G401 (cell line): ENCODE data around the gene MYH9. TPM values are rescaled to one million over a fixed set of nuclear protein-coding genes. Genes with fewer than 3 reads are reported as not detected.

Source experiments
- DNase-seq: peaks from one replicate; pipeline ENCODE4 v3.0.0-alpha.2; 2015; ENCODE audit warnings: low spot score
- in situ Hi-C: cut with HindIII; loops from 2 replicates; pipeline ENCODE4 v1.10.0; 2016; ENCODE audit warnings: low sequenced_read_pairs, mixed read lengths
- total RNA-seq: library from RNA; depleted of rRNA; stranded (reverse); fragments of >200 nt; shearing (Covaris generic); gene quantifications from 2 replicates; pipeline ENCODE4 v1.2.3, GENCODE V29; 2014

The MYH9 gene
- total RNA-seq, 1 experiment from 2014 or later = 185 TPM

- in situ Hi-C loops = no loop called here
- no peak for DNase-seq
These were observed 62.4 kb downstream of the MYH9 start for GRCh38 chr22:36325154-36326031.

- peak; percentile 58 for DNase-seq
- in situ Hi-C loops = no loop called here
These were observed 63.4 kb downstream of the MYH9 start for GRCh38 chr22:36324414-36324813.

- DNase-seq = no peak
- in situ Hi-C loops = no loop called here
These were observed 63.9 kb downstream of the MYH9 start for GRCh38 chr22:36323855-36324331.

GRCh38 chr22:36323182-36323854, 64.4 kb downstream of the MYH9 start:
- in situ Hi-C loops = no loop called here
- DNase-seq = no peak

- in situ Hi-C loops = no loop called here
- DNase-seq = no peak
These were observed 65.2 kb downstream of the MYH9 start for GRCh38 chr22:36322602-36322915.

- no peak for DNase-seq
- in situ Hi-C loops = no loop called here
These were observed 65.8 kb downstream of the MYH9 start for GRCh38 chr22:36321797-36322601.

- in situ Hi-C loops = no loop called here
- no peak for DNase-seq
These were observed 67.2 kb downstream of the MYH9 start for GRCh38 chr22:36320553-36320952.

GRCh38 chr22:36319595-36320497, 67.9 kb downstream of the MYH9 start:
- in situ Hi-C loops = no loop called here
- no peak for DNase-seq

- no peak for DNase-seq
- in situ Hi-C loops = no loop called here
These were observed 69.3 kb downstream of the MYH9 start for GRCh38 chr22:36318442-36318841.

GRCh38 chr22:36317658-36318271, 70.0 kb downstream of the MYH9 start:
- in situ Hi-C loops = no loop called here
- DNase-seq = peak; percentile 49

GRCh38 chr22:36316419-36316818, 71.3 kb downstream of the MYH9 start:
- in situ Hi-C loops = no loop called here
- DNase-seq = no peak

GRCh38 chr22:36315325-36315724, 72.4 kb downstream of the MYH9 start:
- in situ Hi-C loops = no loop called here
- DNase-seq = no peak

GRCh38 chr22:36311386-36312085, 76.2 kb downstream of the MYH9 start:
- DNase-seq = no peak
- in situ Hi-C loops = no loop called here

- in situ Hi-C loops = no loop called here
- DNase-seq = no peak
These were observed 78.9 kb downstream of the MYH9 start for GRCh38 chr22:36308880-36309279.

GRCh38 chr22:36306227-36306626, 81.5 kb downstream of the MYH9 start:
- in situ Hi-C loops = no loop called here
- no peak for DNase-seq

- no peak for DNase-seq
- in situ Hi-C loops = no loop called here
These were observed 82.0 kb downstream of the MYH9 start for GRCh38 chr22:36305813-36306212.

GRCh38 chr22:36304429-36304828, 83.3 kb downstream of the MYH9 start:
- DNase-seq = no peak

GRCh38 chr22:36303874-36304273, 83.9 kb downstream of the MYH9 start:
- in situ Hi-C loops = no loop called here
- DNase-seq = no peak

More at GRCh38 chr22:36304429-36304828, 83.3 kb downstream of the MYH9 start:
- in situ Hi-C loops = no loop called here
